Measurements from ENCODE around the gene RELB. TPM values are rescaled to one million over a fixed set of nuclear protein-coding genes. Genes with fewer than 3 reads are reported as not detected.
A peak's percentile ranks its signal among the peaks of the same experiment; 100 is the strongest.

Gene RELB
- total and polyA plus RNA-seq, 9 of the 15 experiments (the other 6 are each of a cell fraction or from before 2014, with no cell fraction given), result 0.15 to 1.1 (median 0.28) TPM; not detected in 2

DNA sequence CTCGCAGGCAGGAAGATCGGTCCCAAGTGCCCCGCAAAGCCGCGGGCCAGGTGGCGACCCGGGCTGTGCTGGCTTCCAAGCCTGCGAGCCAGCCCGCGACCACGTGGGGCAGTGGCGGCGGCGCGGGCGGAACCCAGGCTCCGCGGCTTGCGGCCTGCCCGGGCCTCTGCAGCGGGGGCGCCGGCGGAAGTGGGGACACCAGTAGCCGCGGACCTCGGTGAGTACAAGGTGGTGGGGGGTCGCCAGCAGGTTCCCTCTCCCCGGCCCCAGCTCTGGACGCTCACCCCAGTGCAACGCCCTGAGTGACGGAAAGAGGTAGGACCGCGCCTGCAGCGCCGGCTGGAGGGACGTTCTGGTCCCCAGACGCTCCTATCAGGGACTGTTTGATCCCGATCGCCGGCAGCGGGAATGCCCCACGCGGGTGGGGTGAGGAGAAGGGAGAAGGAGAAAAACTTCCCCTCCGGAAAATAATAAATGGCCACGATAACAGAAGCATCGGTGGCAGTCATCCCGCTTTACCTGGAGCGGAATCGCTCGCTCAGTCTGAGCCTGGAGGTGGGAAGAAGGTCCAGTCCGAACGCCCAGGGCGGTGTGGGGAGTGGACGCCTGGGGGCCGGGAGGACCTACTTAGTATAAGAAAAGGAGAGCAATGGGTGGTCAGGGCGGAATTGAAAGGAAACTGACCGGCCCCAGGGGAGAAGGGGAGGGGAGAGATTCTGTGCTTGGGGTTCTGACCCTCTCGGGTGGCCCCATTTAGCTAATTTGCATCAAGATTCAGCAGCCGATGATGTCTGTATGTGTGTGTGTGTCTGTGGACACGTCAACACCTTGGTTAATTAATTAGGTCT lies 78.0 kb downstream of the RELB start, which contains the start of gene GEMIN7 (continued):
- TF ChIP-seq TAF15 (IDR thresholded peaks at IDR 0.05; ENCODE audit: low read depth, low read length) (no peak), ZC3H11A (IDR thresholded peaks at IDR 0.05; ENCODE audit: low read depth, low read length) (peak; percentile 96), KLF10 (CRISPR knock-in tag; IDR thresholded peaks at IDR 0.05) (no peak), MTA1 (IDR thresholded peaks at IDR 0.05; ENCODE audit: borderline replicate concordance) (no peak), RBBP5 (IDR thresholded peaks at IDR 0.05; ENCODE audit: borderline replicate concordance, insufficient read depth, low read length, poor library complexity, severe bottlenecking) (peak; percentile 83), DMBX1 (CRISPR knock-in tag; IDR thresholded peaks at IDR 0.05; ENCODE audit: borderline replicate concordance) (peak; percentile 58; the same call in 1 of the 2 replicates), STAT5B (CRISPR knock-in tag; IDR thresholded peaks at IDR 0.05) (no peak), ZFP36 (IDR thresholded peaks at IDR 0.05; ENCODE audit: low read depth, low read length, partially characterized antibody) (no peak), HDAC3 (IDR thresholded peaks at IDR 0.05; ENCODE audit: borderline replicate concordance, partially characterized antibody) (no peak)
- TF ChIP-seq, protein P1, sequence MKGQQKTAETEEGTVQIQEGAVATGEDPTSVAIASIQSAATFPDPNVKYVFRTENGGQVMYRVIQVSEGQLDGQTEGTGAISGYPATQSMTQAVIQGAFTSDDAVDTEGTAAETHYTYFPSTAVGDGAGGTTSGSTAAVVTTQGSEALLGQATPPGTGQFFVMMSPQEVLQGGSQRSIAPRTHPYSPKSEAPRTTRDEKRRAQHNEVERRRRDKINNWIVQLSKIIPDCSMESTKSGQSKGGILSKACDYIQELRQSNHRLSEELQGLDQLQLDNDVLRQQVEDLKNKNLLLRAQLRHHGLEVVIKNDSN (CRISPR knock-in tag; IDR thresholded peaks at IDR 0.05), result peak; percentile 93
- TF ChIP-seq, protein P2, sequence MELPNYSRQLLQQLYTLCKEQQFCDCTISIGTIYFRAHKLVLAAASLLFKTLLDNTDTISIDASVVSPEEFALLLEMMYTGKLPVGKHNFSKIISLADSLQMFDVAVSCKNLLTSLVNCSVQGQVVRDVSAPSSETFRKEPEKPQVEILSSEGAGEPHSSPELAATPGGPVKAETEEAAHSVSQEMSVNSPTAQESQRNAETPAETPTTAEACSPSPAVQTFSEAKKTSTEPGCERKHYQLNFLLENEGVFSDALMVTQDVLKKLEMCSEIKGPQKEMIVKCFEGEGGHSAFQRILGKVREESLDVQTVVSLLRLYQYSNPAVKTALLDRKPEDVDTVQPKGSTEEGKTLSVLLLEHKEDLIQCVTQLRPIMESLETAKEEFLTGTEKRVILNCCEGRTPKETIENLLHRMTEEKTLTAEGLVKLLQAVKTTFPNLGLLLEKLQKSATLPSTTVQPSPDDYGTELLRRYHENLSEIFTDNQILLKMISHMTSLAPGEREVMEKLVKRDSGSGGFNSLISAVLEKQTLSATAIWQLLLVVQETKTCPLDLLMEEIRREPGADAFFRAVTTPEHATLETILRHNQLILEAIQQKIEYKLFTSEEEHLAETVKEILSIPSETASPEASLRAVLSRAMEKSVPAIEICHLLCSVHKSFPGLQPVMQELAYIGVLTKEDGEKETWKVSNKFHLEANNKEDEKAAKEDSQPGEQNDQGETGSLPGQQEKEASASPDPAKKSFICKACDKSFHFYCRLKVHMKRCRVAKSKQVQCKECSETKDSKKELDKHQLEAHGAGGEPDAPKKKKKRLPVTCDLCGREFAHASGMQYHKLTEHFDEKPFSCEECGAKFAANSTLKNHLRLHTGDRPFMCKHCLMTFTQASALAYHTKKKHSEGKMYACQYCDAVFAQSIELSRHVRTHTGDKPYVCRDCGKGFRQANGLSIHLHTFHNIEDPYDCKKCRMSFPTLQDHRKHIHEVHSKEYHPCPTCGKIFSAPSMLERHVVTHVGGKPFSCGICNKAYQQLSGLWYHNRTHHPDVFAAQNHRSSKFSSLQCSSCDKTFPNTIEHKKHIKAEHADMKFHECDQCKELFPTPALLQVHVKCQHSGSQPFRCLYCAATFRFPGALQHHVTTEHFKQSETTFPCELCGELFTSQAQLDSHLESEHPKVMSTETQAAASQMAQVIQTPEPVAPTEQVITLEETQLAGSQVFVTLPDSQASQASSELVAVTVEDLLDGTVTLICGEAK (IDR thresholded peaks at IDR 0.05), result peak; percentile 98
- TF ChIP-seq, protein P2 (CRISPR knock-in tag; IDR thresholded peaks at IDR 0.05), result no peak
- TF ChIP-seq, protein P3, sequence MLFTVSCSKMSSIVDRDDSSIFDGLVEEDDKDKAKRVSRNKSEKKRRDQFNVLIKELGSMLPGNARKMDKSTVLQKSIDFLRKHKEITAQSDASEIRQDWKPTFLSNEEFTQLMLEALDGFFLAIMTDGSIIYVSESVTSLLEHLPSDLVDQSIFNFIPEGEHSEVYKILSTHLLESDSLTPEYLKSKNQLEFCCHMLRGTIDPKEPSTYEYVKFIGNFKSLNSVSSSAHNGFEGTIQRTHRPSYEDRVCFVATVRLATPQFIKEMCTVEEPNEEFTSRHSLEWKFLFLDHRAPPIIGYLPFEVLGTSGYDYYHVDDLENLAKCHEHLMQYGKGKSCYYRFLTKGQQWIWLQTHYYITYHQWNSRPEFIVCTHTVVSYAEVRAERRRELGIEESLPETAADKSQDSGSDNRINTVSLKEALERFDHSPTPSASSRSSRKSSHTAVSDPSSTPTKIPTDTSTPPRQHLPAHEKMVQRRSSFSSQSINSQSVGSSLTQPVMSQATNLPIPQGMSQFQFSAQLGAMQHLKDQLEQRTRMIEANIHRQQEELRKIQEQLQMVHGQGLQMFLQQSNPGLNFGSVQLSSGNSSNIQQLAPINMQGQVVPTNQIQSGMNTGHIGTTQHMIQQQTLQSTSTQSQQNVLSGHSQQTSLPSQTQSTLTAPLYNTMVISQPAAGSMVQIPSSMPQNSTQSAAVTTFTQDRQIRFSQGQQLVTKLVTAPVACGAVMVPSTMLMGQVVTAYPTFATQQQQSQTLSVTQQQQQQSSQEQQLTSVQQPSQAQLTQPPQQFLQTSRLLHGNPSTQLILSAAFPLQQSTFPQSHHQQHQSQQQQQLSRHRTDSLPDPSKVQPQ (CRISPR knock-in tag; IDR thresholded peaks at IDR 0.05; ENCODE audit: borderline replicate concordance), result no peak

Data from K562 (cell line).